Spinal cord (tissue), 10 donors: ENCODE results near the gene HSPB9. TPM values are rescaled to one million over a fixed set of nuclear protein-coding genes. Genes with fewer than 3 reads are reported as not detected.

Experiments
- DNase-seq, 6 donors: peaks; one replicate each; pipeline versions ENCODE4 v3.0.0 to v3.0.0-alpha.2; 2013 to 2015; ENCODE audit warnings: low spot score in 6 of 6, low read depth in 4 of 6
- H3K27ac ChIP-seq: one replicate; pipeline ENCODE4 v1.5.1; 2013; ENCODE audit warnings: low read depth, low read length, control low read depth
- H3K27me3 ChIP-seq: one replicate; pipeline ENCODE4 v1.6.1; 2013; ENCODE audit warnings: low read length; ENCODE audit not compliant: control insufficient read depth, insufficient read depth
- H3K36me3 ChIP-seq: one replicate; pipeline ENCODE4 v1.6.1; 2013; ENCODE audit warnings: low read length; ENCODE audit not compliant: control insufficient read depth, insufficient read depth
- H3K4me1 ChIP-seq: one replicate; pipeline ENCODE4 v1.6.1; 2013; ENCODE audit warnings: low read length; ENCODE audit not compliant: control insufficient read depth, insufficient read depth
- H3K4me3 ChIP-seq: one replicate; pipeline ENCODE4 v1.5.1; 2013; ENCODE audit warnings: low read depth, low read length, control low read depth
- H3K9me3 ChIP-seq: one replicate; pipeline ENCODE4 v1.6.1; 2013; ENCODE audit warnings: low read length; ENCODE audit not compliant: control insufficient read depth, insufficient read depth
- WGBS: methylation state at CpG from one replicate; pipeline ENCODE4 v1.1.5; 2013; ENCODE audit warnings: missing lambda C conversion rate; ENCODE audit not compliant: insufficient coverage; 5-methylcytosine and 5-hydroxymethylcytosine counted together
- polyA plus RNA-seq, 2 donors: library from polyadenylated mRNA; unstranded; fragments of 120-200 nt; gene quantifications; one replicate each; pipeline ENCODE4 v1.2.1, GENCODE V29; 2013; ENCODE audit not compliant: insufficient read length in 2 of 2
- total RNA-seq, 2 donors: library from RNA; depleted of rRNA in 1 of 2; stranded (reverse); fragments of 120-200 nt in 1 of 2; fragments of >200 nt in 1 of 2; gene quantifications; one replicate each; pipeline versions ENCODE4 v1.2.3 to v1.2.4, GENCODE V29; 2013 to 2014
- donor health status: healthy.

HSPB9 gene
- total and polyA plus RNA-seq, 4 donors, result 0.10 to 0.51 (median 0.21) TPM

GRCh38 chr17:42163696-42164407 is 41.2 kb downstream of the HSPB9 start:
- no peak overlapping the region for H3K27ac ChIP-seq
- H3K27me3 ChIP-seq, result no peaks in the 10 kb centered on the region
- DNase-seq, result no peak
- H3K9me3 ChIP-seq, result no peaks in the 10 kb centered on the region
- WGBS, result 27% methylated on average over 8 of the region's 22 CpGs
- H3K4me1 ChIP-seq, result peaks cover 11% of the 10 kb centered on the region
- no peak overlapping the region for H3K4me3 ChIP-seq
- H3K36me3 ChIP-seq, result peaks cover 3% of the 10 kb centered on the region

GRCh38 chr17:42165751-42166150 is 43.1 kb downstream of the HSPB9 start:
- Histone ChIP-seq H3K4me3 (no peak overlapping the region), H3K36me3 (peaks cover 14% of the 10 kb centered on the region), H3K4me1 (peaks cover 11% of the 10 kb centered on the region), H3K27me3 (no peaks in the 10 kb centered on the region), H3K9me3 (no peaks in the 10 kb centered on the region), H3K27ac (no peak overlapping the region)
- DNase-seq, result no peak
- WGBS, result 74% methylated on average over 5 of the region's 6 CpGs

DNA sequence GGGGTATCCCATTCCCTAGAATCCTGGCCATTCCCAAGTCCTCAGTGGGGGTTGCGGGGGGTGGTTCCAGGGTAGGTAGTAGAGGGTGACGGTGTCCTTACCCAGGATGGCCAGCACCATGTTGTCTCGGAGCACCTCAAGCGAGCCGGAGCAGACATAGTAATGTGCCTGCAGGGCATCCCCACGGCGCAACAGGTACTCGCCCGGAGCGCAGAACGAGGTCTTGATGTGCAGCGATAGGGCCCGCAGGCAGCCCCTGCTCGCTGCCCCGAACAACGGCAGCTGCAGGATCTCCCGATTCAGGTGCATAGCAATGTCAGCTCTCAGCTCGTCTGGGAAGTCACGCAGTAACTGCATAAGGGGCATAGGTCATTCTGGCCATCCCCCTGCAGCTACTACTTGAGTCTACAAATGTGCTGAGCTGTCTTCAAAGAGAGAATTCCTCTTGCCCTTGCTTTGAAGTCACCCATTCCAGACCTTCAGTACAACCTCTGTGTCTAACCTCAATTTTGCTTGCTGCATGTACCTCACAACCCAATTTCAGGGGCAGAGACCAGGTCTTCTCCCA is 43.7 kb downstream of the HSPB9 start:
- Histone ChIP-seq H3K4me3 (no peak overlapping the region), H3K4me1 (peaks cover 11% of the 10 kb centered on the region), H3K27ac (no peak overlapping the region), H3K36me3 (peaks cover 19% of the 10 kb centered on the region), H3K27me3 (no peaks in the 10 kb centered on the region), H3K9me3 (no peaks in the 10 kb centered on the region)
- DNase-seq, result no peak
- 93% methylated on average over 19 of the region's 19 CpGs for WGBS

DNA sequence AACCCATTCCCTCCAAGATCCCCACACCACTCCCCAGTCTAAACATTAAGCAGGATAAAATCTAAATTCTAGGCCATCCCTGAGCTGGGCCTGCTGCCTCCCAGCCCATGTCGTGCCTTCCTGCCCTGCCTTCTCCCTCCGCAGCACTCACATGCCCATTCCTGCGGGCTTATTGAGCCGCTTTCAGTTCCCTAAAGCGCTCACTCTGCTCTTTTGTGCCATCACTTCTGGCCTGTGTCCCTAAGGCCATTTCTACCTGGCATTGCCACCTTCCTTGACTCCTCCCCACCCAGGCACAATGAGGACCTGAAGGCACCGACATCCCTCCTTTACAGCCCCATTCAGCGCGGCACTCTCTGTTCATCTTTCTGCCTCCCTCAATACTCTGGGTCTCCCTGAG is 45.2 kb downstream of the HSPB9 start:
- DNase-seq, result no peak
- peaks cover 26% of the 10 kb centered on the region for H3K36me3 ChIP-seq
- WGBS, result 94% methylated on average over 8 of the region's 8 CpGs

DNA sequence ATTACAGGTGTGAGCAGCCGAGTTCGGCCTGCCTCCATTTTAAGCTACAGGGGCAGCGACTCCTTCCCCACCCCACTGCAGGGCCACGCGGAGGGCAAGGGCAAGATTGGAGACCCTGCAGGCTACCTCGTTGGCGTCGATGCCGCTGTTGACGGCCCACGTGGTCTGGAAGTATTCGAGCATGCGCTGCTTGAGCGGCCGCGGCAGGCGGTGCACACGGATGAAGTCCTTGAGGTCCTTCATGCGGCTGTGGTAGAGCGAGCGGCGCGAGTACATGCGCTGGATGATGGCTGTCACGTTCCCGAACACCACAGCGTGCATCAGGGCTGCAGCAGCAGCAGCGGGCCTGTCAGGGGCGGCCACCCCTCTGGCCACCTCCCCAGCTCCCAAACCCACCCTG is 46.7 kb downstream of the HSPB9 start:
- no peak for DNase-seq
- Histone ChIP-seq H3K27ac (no peak overlapping the region), H3K36me3 (peaks cover 29% of the 10 kb centered on the region), H3K4me3 (no peak overlapping the region), H3K27me3 (no peaks in the 10 kb centered on the region), H3K9me3 (no peaks in the 10 kb centered on the region), H3K4me1 (no peaks in the 10 kb centered on the region)
- 93% methylated on average over 27 of the region's 29 CpGs for WGBS

More for the DNA sequence above, 45.2 kb downstream of the HSPB9 start:
- H3K9me3 ChIP-seq, result no peaks in the 10 kb centered on the region
- H3K27me3 ChIP-seq, result no peaks in the 10 kb centered on the region
- no peak overlapping the region for H3K27ac ChIP-seq
- no peak overlapping the region for H3K4me3 ChIP-seq
- H3K4me1 ChIP-seq, result peaks cover 11% of the 10 kb centered on the region

DNA sequence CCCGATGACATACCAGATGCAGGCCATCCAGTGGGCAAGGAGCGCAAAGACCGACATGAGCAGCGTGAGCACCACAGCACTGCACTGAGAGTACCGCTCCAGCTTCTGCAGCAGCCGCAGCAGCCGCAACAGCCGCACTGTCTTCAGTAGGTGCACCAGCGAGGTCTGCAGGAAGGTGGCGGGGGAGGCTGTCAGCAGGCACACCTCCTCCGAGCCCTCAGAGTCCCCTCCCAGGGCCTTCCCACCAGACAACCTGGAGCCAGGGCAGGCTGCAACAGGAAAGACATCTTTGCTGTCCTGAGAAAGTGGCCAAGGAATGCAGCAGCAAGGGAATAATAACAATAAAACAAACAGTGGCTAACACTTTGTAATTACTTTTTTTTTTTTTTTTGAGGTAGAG is 49.2 kb downstream of the HSPB9 start:
- H3K4me3 ChIP-seq, result no peak overlapping the region
- peaks cover 33% of the 10 kb centered on the region for H3K36me3 ChIP-seq
- H3K27me3 ChIP-seq, result no peaks in the 10 kb centered on the region
- H3K9me3 ChIP-seq, result no peaks in the 10 kb centered on the region
- no peak overlapping the region for H3K27ac ChIP-seq
- WGBS, result 62% methylated on average over 9 of the region's 11 CpGs
- DNase-seq, result no peak
- H3K4me1 ChIP-seq, result no peaks in the 10 kb centered on the region

Other genes with a start within 250 kb of the HSPB9 start
- 100 to 1,000 TPM in 1 of 2 donors, 10 to 100 TPM in 1; 96.3 to 162 TPM for gene ACLY, start 203.9 kb upstream of the HSPB9 start, total RNA-seq
- gene ACLY, start 203.9 kb upstream of the HSPB9 start, polyA plus RNA-seq, result 100 to 1,000 TPM; 163 to 186 TPM
- gene ODAD4, start 192.2 kb upstream of the HSPB9 start, total RNA-seq, result 1 to 10 TPM; 2.0 to 7.0 TPM
- gene ODAD4, start 192.2 kb upstream of the HSPB9 start, polyA plus RNA-seq, result 1 to 10 TPM; 7.1 to 8.7 TPM
- gene CNP, start 156.0 kb upstream of the HSPB9 start, total RNA-seq, result 100 to 1,000 TPM; 277 to 654 TPM
- 1,000 to 10,000 TPM in 1 of 2 donors, 100 to 1,000 TPM in 1; 918 to 1,008 TPM for gene CNP, start 156.0 kb upstream of the HSPB9 start, polyA plus RNA-seq
- gene DNAJC7, start 105.4 kb upstream of the HSPB9 start, total RNA-seq, result 10 to 100 TPM; 87.3 to 87.6 TPM
- 100 to 1,000 TPM; 128 to 133 TPM for gene DNAJC7, start 105.4 kb upstream of the HSPB9 start, polyA plus RNA-seq
- gene NKIRAS2, start 102.7 kb upstream of the HSPB9 start, total RNA-seq, result 10 to 100 TPM; 24.7 to 55.8 TPM
- 10 to 100 TPM; 75.8 to 79.6 TPM for gene NKIRAS2, start 102.7 kb upstream of the HSPB9 start, polyA plus RNA-seq
- 1 to 10 TPM; 3.0 to 3.1 TPM for gene C17orf113, start 72.2 kb upstream of the HSPB9 start, total RNA-seq
- gene C17orf113, start 72.2 kb upstream of the HSPB9 start, polyA plus RNA-seq, result 1 to 10 TPM; 3.4 to 4.5 TPM
- 1 to 10 TPM in 1 of 2 donors, under 1 TPM in 1; 0.50 to 3.3 TPM for gene ZNF385C, start 24.3 kb upstream of the HSPB9 start, total RNA-seq
- gene ZNF385C, start 24.3 kb upstream of the HSPB9 start, polyA plus RNA-seq, result 1 to 10 TPM; 4.4 to 7.3 TPM
- gene DHX58, start 10.1 kb upstream of the HSPB9 start, total RNA-seq, result 10 to 100 TPM in 1 of 2 donors, 1 to 10 TPM in 1; 6.7 to 19.7 TPM
- 1 to 10 TPM; 7.6 to 10.0 TPM for gene DHX58, start 10.1 kb upstream of the HSPB9 start, polyA plus RNA-seq
- gene KAT2A, start 1.4 kb upstream of the HSPB9 start, total RNA-seq, result 10 to 100 TPM; 19.3 to 30.5 TPM
- gene KAT2A, start 1.4 kb upstream of the HSPB9 start, polyA plus RNA-seq, result 100 to 1,000 TPM; 103 to 120 TPM
- gene RAB5C, start 32.2 kb downstream of the HSPB9 start, total RNA-seq, result 10 to 100 TPM; 61.0 to 95.7 TPM
- gene RAB5C, start 32.2 kb downstream of the HSPB9 start, polyA plus RNA-seq, result 100 to 1,000 TPM; 187 to 189 TPM
- under 1 TPM; 0.30 to 0.33 TPM for gene KCNH4, start 58.3 kb downstream of the HSPB9 start, total RNA-seq
- 1 to 10 TPM; 1.2 to 2.1 TPM for gene KCNH4, start 58.3 kb downstream of the HSPB9 start, polyA plus RNA-seq
- not detected for gene HCRT, start 62.6 kb downstream of the HSPB9 start, total RNA-seq
- not detected for gene HCRT, start 62.6 kb downstream of the HSPB9 start, polyA plus RNA-seq
- gene GHDC, start 71.7 kb downstream of the HSPB9 start, total RNA-seq, result 10 to 100 TPM in 1 of 2 donors, 1 to 10 TPM in 1; 7.1 to 16.0 TPM
- 10 to 100 TPM; 11.9 to 14.4 TPM for gene GHDC, start 71.7 kb downstream of the HSPB9 start, polyA plus RNA-seq
- gene STAT5B, start 153.6 kb downstream of the HSPB9 start, total RNA-seq, result 10 to 100 TPM; 27.2 to 29.1 TPM
- gene STAT5B, start 153.6 kb downstream of the HSPB9 start, polyA plus RNA-seq, result 10 to 100 TPM; 34.9 to 44.1 TPM
- gene STAT5A, start 165.7 kb downstream of the HSPB9 start, total RNA-seq, result 1 to 10 TPM; 8.3 to 8.5 TPM
- gene STAT5A, start 165.7 kb downstream of the HSPB9 start, polyA plus RNA-seq, result 1 to 10 TPM; 4.3 to 6.7 TPM